Erythroblast (primary cell): ENCODE results near the gene AXIN1.

Experiments
- GATA1 ChIP-seq: IDR thresholded peaks from 2 replicates; pipeline ENCODE4 v1.6.1; 2011; ENCODE audit warnings: low read depth, mild to moderate bottlenecking, control low read depth, low read length, moderate library complexity
- POLR2A ChIP-seq: IDR thresholded peaks from 2 replicates; pipeline ENCODE4 v1.6.1; 2011; ENCODE audit warnings: mild to moderate bottlenecking, low read length

DNA sequence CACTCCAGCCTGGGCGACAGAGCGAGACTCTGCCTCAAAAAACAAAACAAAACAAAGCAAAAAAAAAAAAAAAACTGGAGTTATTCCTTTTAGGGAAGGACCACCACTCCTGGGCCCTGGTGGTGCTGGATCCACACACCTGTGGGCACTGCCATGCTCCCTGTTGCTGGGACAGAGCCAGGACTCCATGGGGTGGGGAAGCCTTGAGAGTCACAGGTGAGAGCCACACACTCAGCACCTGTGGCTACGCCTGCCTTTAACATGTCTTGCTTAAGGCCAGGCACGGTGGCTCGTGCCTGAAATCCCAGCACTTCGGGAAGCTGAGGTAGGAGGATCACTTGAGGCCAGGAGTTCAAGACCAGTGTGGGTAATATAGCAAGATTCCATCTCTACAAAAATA lies 51.3 kb downstream of the AXIN1 start:
- TF ChIP-seq POLR2A (no peak), GATA1 (no peak)
